ENCODE results near the gene HDAC4.

HDAC4 gene

GRCh38 chr2:239366740-239367139, 34.1 kb downstream of the HDAC4 start:
- Histone ChIP-seq H3K36me3 (ENCODE audit: control insufficient read depth, insufficient read depth, low read length) (no peaks in the 10 kb centered on the region), H3K9me3 (ENCODE audit: control insufficient read depth, low read length) (no peaks in the 10 kb centered on the region), H3K9ac (ENCODE audit: low read length) (no peak overlapping the region), H3K27me3 (ENCODE audit: control insufficient read depth, insufficient read depth, low read length) (no peaks in the 10 kb centered on the region), H3K4me3 (ENCODE audit: low read length) (no peak overlapping the region), H3K4me1 (ENCODE audit: control insufficient read depth, insufficient read depth, low read length) (no peaks in the 10 kb centered on the region)

- Histone ChIP-seq H3K9ac (ENCODE audit: low read length) (no peak overlapping the region), H3K36me3 (ENCODE audit: control insufficient read depth, insufficient read depth, low read length) (no peaks in the 10 kb centered on the region), H3K4me1 (ENCODE audit: control insufficient read depth, insufficient read depth, low read length) (peaks cover 2% of the 10 kb centered on the region), H3K27me3 (ENCODE audit: control insufficient read depth, insufficient read depth, low read length) (no peaks in the 10 kb centered on the region), H3K9me3 (ENCODE audit: control insufficient read depth, low read length) (no peaks in the 10 kb centered on the region), H3K4me3 (ENCODE audit: low read length) (no peak overlapping the region)
Observed at GRCh38 chr2:239365782-239366435, 34.9 kb downstream of the HDAC4 start.

- no peaks in the 10 kb centered on the region for H3K9me3 ChIP-seq (ENCODE audit: control insufficient read depth, low read length)
- no peaks in the 10 kb centered on the region for H3K27me3 ChIP-seq (ENCODE audit: control insufficient read depth, insufficient read depth, low read length)
- H3K4me3 ChIP-seq (ENCODE audit: low read length), result no peak overlapping the region
- no peak overlapping the region for H3K9ac ChIP-seq (ENCODE audit: low read length)
- H3K4me1 ChIP-seq (ENCODE audit: control insufficient read depth, insufficient read depth, low read length), result peaks cover 9% of the 10 kb centered on the region
- H3K36me3 ChIP-seq (ENCODE audit: control insufficient read depth, insufficient read depth, low read length), result no peaks in the 10 kb centered on the region
Observed at GRCh38 chr2:239365071-239365781, 35.6 kb downstream of the HDAC4 start.

- no peak overlapping the region for H3K9ac ChIP-seq (ENCODE audit: low read length)
- no peaks in the 10 kb centered on the region for H3K9me3 ChIP-seq (ENCODE audit: control insufficient read depth, low read length)
- no peak overlapping the region for H3K4me3 ChIP-seq (ENCODE audit: low read length)
- H3K4me1 ChIP-seq (ENCODE audit: control insufficient read depth, insufficient read depth, low read length), result peaks cover 10% of the 10 kb centered on the region
- no peaks in the 10 kb centered on the region for H3K36me3 ChIP-seq (ENCODE audit: control insufficient read depth, insufficient read depth, low read length)
- no peaks in the 10 kb centered on the region for H3K27me3 ChIP-seq (ENCODE audit: control insufficient read depth, insufficient read depth, low read length)
Observed at GRCh38 chr2:239363946-239364637, 36.7 kb downstream of the HDAC4 start.

- Histone ChIP-seq H3K4me1 (ENCODE audit: control insufficient read depth, insufficient read depth, low read length) (peaks cover 10% of the 10 kb centered on the region), H3K4me3 (ENCODE audit: low read length) (no peak overlapping the region), H3K9me3 (ENCODE audit: control insufficient read depth, low read length) (no peaks in the 10 kb centered on the region), H3K27me3 (ENCODE audit: control insufficient read depth, insufficient read depth, low read length) (no peaks in the 10 kb centered on the region), H3K36me3 (ENCODE audit: control insufficient read depth, insufficient read depth, low read length) (no peaks in the 10 kb centered on the region), H3K9ac (ENCODE audit: low read length) (no peak overlapping the region)
Observed at GRCh38 chr2:239362507-239362906, 38.3 kb downstream of the HDAC4 start.

- H3K9me3 ChIP-seq (ENCODE audit: control insufficient read depth, low read length), result no peaks in the 10 kb centered on the region
- peaks cover 10% of the 10 kb centered on the region for H3K4me1 ChIP-seq (ENCODE audit: control insufficient read depth, insufficient read depth, low read length)
Observed at GRCh38 chr2:239361311-239361642, 39.5 kb downstream of the HDAC4 start.

GRCh38 chr2:239360421-239361310, 40.2 kb downstream of the HDAC4 start:
- no peak overlapping the region for H3K4me3 ChIP-seq (ENCODE audit: low read length)
- no peak overlapping the region for H3K9ac ChIP-seq (ENCODE audit: low read length)
- H3K9me3 ChIP-seq (ENCODE audit: control insufficient read depth, low read length), result no peaks in the 10 kb centered on the region
- peaks cover 11% of the 10 kb centered on the region for H3K4me1 ChIP-seq (ENCODE audit: control insufficient read depth, insufficient read depth, low read length)
- no peaks in the 10 kb centered on the region for H3K27me3 ChIP-seq (ENCODE audit: control insufficient read depth, insufficient read depth, low read length)
- H3K36me3 ChIP-seq (ENCODE audit: control insufficient read depth, insufficient read depth, low read length), result no peaks in the 10 kb centered on the region

More at GRCh38 chr2:239361311-239361642, 39.5 kb downstream of the HDAC4 start:
- Histone ChIP-seq H3K9ac (ENCODE audit: low read length) (no peak overlapping the region), H3K27me3 (ENCODE audit: control insufficient read depth, insufficient read depth, low read length) (no peaks in the 10 kb centered on the region), H3K4me3 (ENCODE audit: low read length) (no peak overlapping the region), H3K36me3 (ENCODE audit: control insufficient read depth, insufficient read depth, low read length) (no peaks in the 10 kb centered on the region)

- Histone ChIP-seq H3K9me3 (ENCODE audit: control insufficient read depth, low read length) (no peaks in the 10 kb centered on the region), H3K4me3 (ENCODE audit: low read length) (no peak overlapping the region), H3K9ac (ENCODE audit: low read length) (no peak overlapping the region), H3K27me3 (ENCODE audit: control insufficient read depth, insufficient read depth, low read length) (no peaks in the 10 kb centered on the region), H3K4me1 (ENCODE audit: control insufficient read depth, insufficient read depth, low read length) (peaks cover 16% of the 10 kb centered on the region), H3K36me3 (ENCODE audit: control insufficient read depth, insufficient read depth, low read length) (no peaks in the 10 kb centered on the region)
Observed at GRCh38 chr2:239360008-239360407, 40.8 kb downstream of the HDAC4 start.

GRCh38 chr2:239359196-239359912, 41.5 kb downstream of the HDAC4 start:
- Histone ChIP-seq H3K36me3 (ENCODE audit: control insufficient read depth, insufficient read depth, low read length) (no peaks in the 10 kb centered on the region), H3K9ac (ENCODE audit: low read length) (no peak overlapping the region), H3K27me3 (ENCODE audit: control insufficient read depth, insufficient read depth, low read length) (no peaks in the 10 kb centered on the region), H3K4me1 (ENCODE audit: control insufficient read depth, insufficient read depth, low read length) (peaks cover 16% of the 10 kb centered on the region), H3K4me3 (ENCODE audit: low read length) (no peak overlapping the region), H3K9me3 (ENCODE audit: control insufficient read depth, low read length) (no peaks in the 10 kb centered on the region)

- Histone ChIP-seq H3K4me1 (ENCODE audit: control insufficient read depth, insufficient read depth, low read length) (peaks cover 16% of the 10 kb centered on the region), H3K36me3 (ENCODE audit: control insufficient read depth, insufficient read depth, low read length) (no peaks in the 10 kb centered on the region), H3K9me3 (ENCODE audit: control insufficient read depth, low read length) (no peaks in the 10 kb centered on the region), H3K27me3 (ENCODE audit: control insufficient read depth, insufficient read depth, low read length) (no peaks in the 10 kb centered on the region), H3K4me3 (ENCODE audit: low read length) (no peak overlapping the region), H3K9ac (ENCODE audit: low read length) (no peak overlapping the region)
Observed at GRCh38 chr2:239358062-239358754, 42.6 kb downstream of the HDAC4 start.

- Histone ChIP-seq H3K4me3 (ENCODE audit: low read length) (no peak overlapping the region), H3K27me3 (ENCODE audit: control insufficient read depth, insufficient read depth, low read length) (no peaks in the 10 kb centered on the region), H3K36me3 (ENCODE audit: control insufficient read depth, insufficient read depth, low read length) (no peaks in the 10 kb centered on the region), H3K9me3 (ENCODE audit: control insufficient read depth, low read length) (no peaks in the 10 kb centered on the region), H3K9ac (ENCODE audit: low read length) (no peak overlapping the region), H3K4me1 (ENCODE audit: control insufficient read depth, insufficient read depth, low read length) (peaks cover 13% of the 10 kb centered on the region)
Observed at GRCh38 chr2:239355724-239356123, 45.1 kb downstream of the HDAC4 start.

Data from mucosa of stomach (tissue), 1 donor.